Mesenchymal stem cell (in vitro differentiated cells and primary cell): ENCODE results near the gene PRKAA1.

Source experiments
- DNase-seq: peaks from one replicate; pipeline ENCODE4 v3.0.0-alpha.2; 2013
- H2AFZ ChIP-seq: one replicate; pipeline ENCODE4 v1.6.1; 2013; ENCODE audit warnings: low read depth, mild to moderate bottlenecking, control low read depth, inconsistent platforms, low read length, moderate library complexity
- H2AK5ac ChIP-seq: 2 replicates; pipeline ENCODE4 v1.6.1; 2013; ENCODE audit warnings: low read length, moderate library complexity, mild to moderate bottlenecking, inconsistent platforms; ENCODE audit not compliant: severe bottlenecking
- H2BK120ac ChIP-seq: one replicate; pipeline ENCODE4 v1.6.1; 2013; ENCODE audit warnings: low read depth, mild to moderate bottlenecking, inconsistent platforms, low read length, moderate library complexity
- H2BK12ac ChIP-seq, 2 experiments: one replicate each; pipeline ENCODE4 v1.6.1; 2013; ENCODE audit warnings: inconsistent platforms in 2 of 2, low read length in 2 of 2, mild to moderate bottlenecking in 2 of 2, moderate library complexity in 2 of 2, control low read depth in 1 of 2
- H2BK15ac ChIP-seq: one replicate; pipeline ENCODE4 v1.6.1; 2013; ENCODE audit warnings: mild to moderate bottlenecking, low read depth, inconsistent platforms; ENCODE audit not compliant: poor library complexity, severe bottlenecking
- H2BK5ac ChIP-seq: 2 replicates; pipeline ENCODE4 v1.6.1; 2013; ENCODE audit warnings: low read depth, mild to moderate bottlenecking, low read length, control low read depth, inconsistent platforms; ENCODE audit not compliant: poor library complexity, severe bottlenecking
- H3K14ac ChIP-seq, 2 experiments: one replicate each; pipeline ENCODE4 v1.6.1; 2013; ENCODE audit warnings: inconsistent platforms in 2 of 2, low read length in 2 of 2, control low read depth in 1 of 2, mild to moderate bottlenecking in 1 of 2, moderate library complexity in 1 of 2
- H3K18ac ChIP-seq, 2 experiments: one replicate each; pipeline ENCODE4 v1.6.1; 2013; ENCODE audit warnings: inconsistent platforms in 2 of 2, low read length in 2 of 2, control low read depth in 1 of 2, low read depth in 1 of 2, mild to moderate bottlenecking in 1 of 2
- H3K23ac ChIP-seq, 2 experiments: one replicate each; pipeline ENCODE4 v1.6.1; 2013; ENCODE audit warnings: inconsistent platforms in 2 of 2, low read length in 2 of 2, mild to moderate bottlenecking in 2 of 2, moderate library complexity in 2 of 2, control low read depth in 1 of 2
- H3K27ac ChIP-seq: 2 replicates; pipeline ENCODE4 v1.5.1; 2013; ENCODE audit warnings: mild to moderate bottlenecking, moderate library complexity, low read length, control low read depth, inconsistent platforms; ENCODE audit not compliant: poor library complexity, severe bottlenecking
- H3K27me3 ChIP-seq, 2 experiments: 2 replicates each; pipeline versions ENCODE4 v1.6.1 to v1.7.0; 2013; ENCODE audit warnings: low read length in 2 of 2, mild to moderate bottlenecking in 2 of 2, moderate library complexity in 2 of 2, control low read depth in 1 of 2, inconsistent platforms in 1 of 2; ENCODE audit not compliant: control insufficient read depth in 1 of 2, insufficient read depth in 1 of 2
- H3K36me3 ChIP-seq, 2 experiments: 2 replicates each; pipeline versions ENCODE4 v1.6.1 to v1.7.0; 2013; ENCODE audit warnings: low read length in 2 of 2, control low read depth in 1 of 2, inconsistent platforms in 1 of 2, low read depth in 1 of 2, mild to moderate bottlenecking in 1 of 2; ENCODE audit not compliant: insufficient read depth in 2 of 2, control insufficient read depth in 1 of 2
- H3K4ac ChIP-seq, 2 experiments: one replicate each; pipeline ENCODE4 v1.6.1; 2013; ENCODE audit warnings: inconsistent platforms in 2 of 2, low read length in 2 of 2, mild to moderate bottlenecking in 2 of 2, moderate library complexity in 2 of 2, control low read depth in 1 of 2, low read depth in 1 of 2
- H3K4me1 ChIP-seq: 2 replicates; pipeline ENCODE4 v1.6.1; 2013; ENCODE audit warnings: low read depth, low read length, control low read depth; ENCODE audit not compliant: control insufficient read depth, insufficient read depth
- H3K4me2 ChIP-seq: 2 replicates; pipeline ENCODE4 v1.6.1; 2013; ENCODE audit warnings: low read length, mild to moderate bottlenecking, inconsistent platforms; ENCODE audit not compliant: poor library complexity, severe bottlenecking
- H3K4me3 ChIP-seq, 2 experiments: 2 replicates each; pipeline versions ENCODE4 v1.5.1 to v1.7.0; 2013; ENCODE audit warnings: low read length in 2 of 2, mild to moderate bottlenecking in 2 of 2, control low read depth in 1 of 2, low read depth in 1 of 2; ENCODE audit not compliant: insufficient read depth in 1 of 2
- H3K79me1 ChIP-seq: replicated peaks from 2 replicates; pipeline ENCODE4 v1.6.1; 2013; ENCODE audit warnings: mild to moderate bottlenecking, control low read depth, low read length, inconsistent platforms; ENCODE audit not compliant: poor library complexity, severe bottlenecking
- H3K9ac ChIP-seq: 2 replicates; pipeline ENCODE4 v1.7.0; 2013; ENCODE audit warnings: mild to moderate bottlenecking, low read length, moderate library complexity
- H3K9me3 ChIP-seq: 2 replicates; pipeline ENCODE4 v1.7.0; 2013; ENCODE audit warnings: mild to moderate bottlenecking, low read length; ENCODE audit not compliant: control insufficient read depth
- H4K8ac ChIP-seq: one replicate; pipeline ENCODE4 v1.6.1; 2013; ENCODE audit warnings: inconsistent platforms, mild to moderate bottlenecking, low read length, moderate library complexity
- H4K91ac ChIP-seq: one replicate; pipeline ENCODE4 v1.6.1; 2013; ENCODE audit warnings: mild to moderate bottlenecking, low read length, inconsistent platforms
- WGBS: methylation state at CpG from one replicate; pipeline ENCODE4 v1.1.7; 2013; ENCODE audit warnings: mixed read lengths; 5-methylcytosine and 5-hydroxymethylcytosine counted together

The PRKAA1 gene

DNA sequence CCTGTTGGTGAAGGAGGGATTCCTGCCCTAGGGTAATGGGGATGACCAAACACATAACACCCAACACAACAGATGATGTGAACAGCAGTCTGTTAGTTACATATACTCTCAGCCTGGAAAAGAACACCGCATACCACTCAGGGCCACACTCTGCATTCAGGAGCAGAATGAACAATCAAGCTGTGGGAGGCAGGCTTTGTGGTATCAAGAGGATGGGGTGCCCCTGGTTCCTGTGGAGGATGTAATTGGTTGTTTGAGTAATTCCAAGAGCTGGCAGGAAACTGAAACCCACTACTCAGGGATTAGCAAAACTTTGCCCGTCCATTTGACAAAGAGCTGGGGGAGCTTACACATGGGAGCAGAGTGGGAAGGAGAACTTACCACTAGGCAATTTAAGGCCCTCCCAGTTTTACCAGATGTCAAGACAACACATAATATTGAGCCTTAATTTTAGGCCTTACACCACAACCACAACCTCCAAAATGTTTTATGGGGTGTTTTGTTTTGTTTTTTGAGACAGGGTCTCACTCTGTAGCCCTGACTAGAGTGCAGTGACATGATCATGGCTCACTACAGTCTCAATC, 15.6 kb upstream of the PRKAA1 start:
- Histone ChIP-seq H3K4ac (no peak overlapping the region), H3K27me3 (no peaks in the 10 kb centered on the region), H3K79me1 (no peaks in the 10 kb centered on the region), H3K14ac (no peak overlapping the region), H2BK120ac (no peak overlapping the region), H3K23ac (no peak overlapping the region), H2AFZ (no peak overlapping the region), H2AK5ac (no peak overlapping the region), H3K4me1 (peaks cover under 1% of the 10 kb centered on the region), H3K9me3 (no peaks in the 10 kb centered on the region), H3K4me2 (no peak overlapping the region), H4K8ac (no peak overlapping the region), H3K36me3 (no peaks in the 10 kb centered on the region), H2BK12ac (no peak overlapping the region), H4K91ac (no peak overlapping the region), H3K27ac (no peak overlapping the region), H2BK5ac (no peak overlapping the region), H3K4me3 (no peak overlapping the region), H3K18ac (no peak overlapping the region), H3K9ac (no peak overlapping the region), H2BK15ac (no peak overlapping the region)
- 100% methylated on average over 1 of the region's 2 CpGs for WGBS
- no peak for DNase-seq

DNA sequence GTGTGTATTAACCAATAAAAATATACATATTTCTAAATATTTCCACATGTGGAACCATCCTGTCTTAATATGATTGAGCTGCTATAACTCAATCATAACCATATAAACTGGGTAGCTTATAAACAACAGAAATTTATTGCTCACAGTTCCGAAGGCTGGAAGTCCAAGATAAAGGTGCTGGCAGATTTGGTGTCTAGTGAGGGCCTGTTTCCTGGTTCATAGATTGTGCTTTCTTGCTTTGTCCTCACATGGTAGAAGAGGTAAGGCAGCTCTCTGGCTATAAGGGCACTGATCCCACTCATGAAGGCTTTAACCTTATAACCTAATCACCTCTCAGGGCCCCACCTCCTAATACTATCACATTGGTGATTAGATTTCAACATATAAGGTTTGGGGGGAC, 14.0 kb upstream of the PRKAA1 start:
- H2BK12ac ChIP-seq: no peak overlapping the region
- DNase-seq: no peak
- H3K9ac ChIP-seq: no peak overlapping the region
- H3K23ac ChIP-seq: no peak overlapping the region
- H3K4ac ChIP-seq: no peak overlapping the region
- no peaks in the 10 kb centered on the region for H3K36me3 ChIP-seq
- H3K4me2 ChIP-seq: no peak overlapping the region
- H2BK15ac ChIP-seq: no peak overlapping the region
- no peak overlapping the region for H3K4me3 ChIP-seq
- H2BK5ac ChIP-seq: no peak overlapping the region
- no CpG with 5 or more reads among the region's 1 CpG for WGBS
- no peak overlapping the region for H2AFZ ChIP-seq
- no peak overlapping the region for H3K14ac ChIP-seq
- peaks cover 1% of the 10 kb centered on the region for H3K79me1 ChIP-seq
- no peak overlapping the region for H3K18ac ChIP-seq
- H3K4me1 ChIP-seq: peaks cover 4% of the 10 kb centered on the region
- H3K27ac ChIP-seq: no peak overlapping the region
- H2AK5ac ChIP-seq: no peak overlapping the region
- H2BK120ac ChIP-seq: no peak overlapping the region
- no peaks in the 10 kb centered on the region for H3K27me3 ChIP-seq
- H4K8ac ChIP-seq: no peak overlapping the region
- H4K91ac ChIP-seq: no peak overlapping the region
- H3K9me3 ChIP-seq: no peaks in the 10 kb centered on the region

DNA sequence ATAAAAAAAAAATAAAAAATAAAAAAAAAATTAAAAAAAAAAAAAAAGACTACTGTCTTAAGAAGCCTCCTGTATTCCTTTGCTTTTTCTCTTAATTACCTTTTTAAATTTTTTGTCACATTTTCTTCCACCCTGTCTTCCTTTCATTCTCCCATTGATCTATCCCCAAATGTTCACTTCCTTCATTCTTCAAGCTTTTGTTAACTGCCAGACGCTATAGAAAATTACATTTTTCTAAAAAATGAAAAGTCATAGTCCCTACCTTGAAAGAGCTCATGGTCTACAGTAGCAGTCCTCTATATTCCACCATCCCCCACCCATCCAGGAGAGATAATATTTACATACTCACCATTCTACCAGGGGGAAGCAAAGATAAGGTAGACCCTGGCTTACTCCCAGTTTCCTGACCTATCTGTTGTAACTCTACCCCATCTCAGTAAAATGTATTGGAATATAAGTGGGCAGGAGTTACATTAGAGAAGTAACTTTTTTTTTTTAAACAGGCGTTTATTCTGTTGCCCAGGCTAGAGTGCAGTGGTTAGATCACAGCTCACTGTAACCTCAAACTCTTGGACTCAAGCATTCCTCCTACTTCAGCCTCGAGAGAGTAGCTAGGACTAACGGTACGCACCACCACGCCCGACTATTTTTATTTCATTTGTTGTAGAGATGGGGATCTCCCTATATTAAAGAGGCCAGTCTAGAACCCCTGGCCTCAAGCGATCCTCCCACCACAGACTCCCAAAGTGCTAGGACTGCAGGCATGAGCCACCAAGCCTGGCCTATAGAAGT, 3.8 kb upstream of the PRKAA1 start:
- Histone ChIP-seq H3K36me3 (no peaks in the 10 kb centered on the region), H3K14ac (no peak overlapping the region), H2BK5ac (no peak overlapping the region), H3K4me3 (no peak overlapping the region), H3K9ac (no peak overlapping the region), H3K23ac (no peak overlapping the region), H3K4me1 (no peaks in the 10 kb centered on the region), H2BK12ac (no peak overlapping the region), H2AFZ (no peak overlapping the region), H3K9me3 (no peaks in the 10 kb centered on the region), H2BK15ac (no peak overlapping the region), H3K79me1 (no peaks in the 10 kb centered on the region), H2AK5ac (no peak overlapping the region), H3K4ac (no peak overlapping the region), H3K18ac (peak overlapping the region in 1 of 2 experiments; percentile 52), H3K27me3 (no peaks in the 10 kb centered on the region), H3K27ac (no peak overlapping the region), H3K4me2 (no peak overlapping the region), H2BK120ac (no peak overlapping the region), H4K91ac (no peak overlapping the region), H4K8ac (no peak overlapping the region)
- DNase-seq: no peak
- WGBS: 92% methylated on average over 3 of the region's 8 CpGs

DNA sequence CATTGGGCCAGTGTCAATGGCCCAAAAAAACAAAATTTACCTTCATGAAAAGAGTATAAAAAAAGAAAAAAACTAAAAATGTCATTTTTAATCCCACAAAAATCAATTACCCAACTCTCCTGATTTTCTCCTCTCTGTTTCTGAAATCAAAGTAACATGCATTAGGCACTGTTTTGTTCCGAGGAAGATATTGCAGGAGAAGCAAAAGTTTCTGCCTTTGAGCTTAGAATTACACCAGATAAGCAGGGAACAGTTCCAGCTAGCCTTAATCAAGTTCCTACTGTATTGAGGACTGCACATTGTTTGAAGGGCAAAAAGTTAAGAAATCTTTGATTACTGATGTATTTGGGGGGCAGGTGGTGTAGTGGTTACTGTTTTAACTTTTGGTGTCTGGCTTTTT, 1.1 kb upstream of the PRKAA1 start:
- Histone ChIP-seq H2BK15ac (no peak overlapping the region), H3K9ac (peak overlapping the region; percentile 98), H2BK120ac (no peak overlapping the region), H4K8ac (no peak overlapping the region), H3K27ac (no peak overlapping the region), H3K36me3 (peaks cover 0 to 7% of the 10 kb centered on the region in 2 experiments), H3K79me1 (no peaks in the 10 kb centered on the region), H3K4me3 (peak overlapping the region in 1 of 2 experiments; percentile 98), H2BK5ac (no peak overlapping the region), H2AFZ (no peak overlapping the region), H3K14ac (no peak overlapping the region), H2AK5ac (no peak overlapping the region), H3K9me3 (no peaks in the 10 kb centered on the region), H3K27me3 (no peaks in the 10 kb centered on the region), H3K23ac (no peak overlapping the region), H2BK12ac (no peak overlapping the region), H3K4ac (no peak overlapping the region), H3K18ac (no peak overlapping the region), H4K91ac (no peak overlapping the region), H3K4me2 (no peak overlapping the region), H3K4me1 (no peaks in the 10 kb centered on the region)
- 40% methylated on average over 1 of the region's 1 CpG for WGBS
- DNase-seq: no peak
